ENCODE data around the gene SLC12A8.

Gene SLC12A8

GRCh38 chr3:125140818-125141595 lies 71.5 kb downstream of the SLC12A8 start:
- 53% methylated on average over 13 of the region's 19 CpGs for WGBS (ENCODE audit: insufficient coverage)
- Histone ChIP-seq H3K4me3 (ENCODE audit: control insufficient read depth in 1 of 7, extremely low read depth in 1 of 7, insufficient read depth in 4 of 7, low read depth in 2 of 7, low read length in 6 of 7) (peak overlapping the region in 5 of 7 experiments; percentile 17 to 72 (median 60)), H3K27ac (ENCODE audit: insufficient read depth in 1 of 2, low read depth in 1 of 2, low read length in 2 of 2, poor library complexity in 1 of 2, severe bottlenecking in 2 of 2) (no peak overlapping the region)

GRCh38 chr3:125140011-125140817 lies 72.3 kb downstream of the SLC12A8 start:
- no peaks in the 10 kb centered on the region for H3K9me3 ChIP-seq (ENCODE audit: control extremely low read depth in 1 of 5, control insufficient read depth in 4 of 5, insufficient read depth in 2 of 5, low read depth in 1 of 5, low read length in 4 of 5)
- H3K27me3 ChIP-seq (replicated peaks in 2 of 5; ENCODE audit: control insufficient read depth in 4 of 5, insufficient read depth in 5 of 5, low read length in 4 of 5) = no peaks in the 10 kb centered on the region
- H3K27ac ChIP-seq (ENCODE audit: insufficient read depth in 1 of 2, low read depth in 1 of 2, low read length in 2 of 2, poor library complexity in 1 of 2, severe bottlenecking in 2 of 2) = no peak overlapping the region
- H3K4me3 ChIP-seq (ENCODE audit: control insufficient read depth in 1 of 7, extremely low read depth in 1 of 7, insufficient read depth in 4 of 7, low read depth in 2 of 7, low read length in 6 of 7) = no peak overlapping the region
- H3K36me3 ChIP-seq (ENCODE audit: control insufficient read depth in 4 of 4, insufficient read depth in 4 of 4, low read length in 3 of 4) = no peaks in the 10 kb centered on the region
- no peak for DNase-seq
- peaks cover 0 to 27% (median 20%) of the 10 kb centered on the region in 4 experiments for H3K4me1 ChIP-seq (ENCODE audit: control extremely low read depth in 1 of 4, control insufficient read depth in 4 of 4, insufficient read depth in 4 of 4, low read length in 3 of 4)
- ChIA-PET POLR2A (interaction anchor here (0.6 kb wide), 1 partner anchor 222 kb away, joined by 9 read pairs; no protein-coding TSS in a partner anchor), CTCF (interaction anchor here (0.8 to 1.4 kb wide), 3 partner anchors 10 to 237 kb away, joined by 3 to 5 read pairs (median 3); no protein-coding TSS in a partner anchor)
- 96% methylated on average over 12 of the region's 12 CpGs for WGBS (ENCODE audit: insufficient coverage)

More at GRCh38 chr3:125140818-125141595, 71.5 kb downstream of the SLC12A8 start:
- H3K9me3 ChIP-seq (ENCODE audit: control extremely low read depth in 1 of 5, control insufficient read depth in 4 of 5, insufficient read depth in 2 of 5, low read depth in 1 of 5, low read length in 4 of 5) = no peaks in the 10 kb centered on the region
- peaks cover 0 to 30% (median 20%) of the 10 kb centered on the region in 4 experiments for H3K4me1 ChIP-seq (ENCODE audit: control extremely low read depth in 1 of 4, control insufficient read depth in 4 of 4, insufficient read depth in 4 of 4, low read length in 3 of 4)
- DNase-seq = no peak
- H3K36me3 ChIP-seq (ENCODE audit: control insufficient read depth in 4 of 4, insufficient read depth in 4 of 4, low read length in 3 of 4) = no peaks in the 10 kb centered on the region
- H3K27me3 ChIP-seq (replicated peaks in 2 of 5; ENCODE audit: control insufficient read depth in 4 of 5, insufficient read depth in 5 of 5, low read length in 4 of 5) = no peaks in the 10 kb centered on the region
- POLR2A ChIA-PET = interaction anchor here (0.6 kb wide), 1 partner anchor 216 kb away, joined by 3 read pairs; no protein-coding TSS in a partner anchor
- CTCF ChIA-PET = interaction anchor here (0.8 to 1.4 kb wide), 3 partner anchors 11 to 238 kb away, joined by 3 to 5 read pairs (median 3); no protein-coding TSS in a partner anchor

- Histone ChIP-seq H3K9me3 (ENCODE audit: control extremely low read depth in 1 of 5, control insufficient read depth in 4 of 5, insufficient read depth in 2 of 5, low read depth in 1 of 5, low read length in 4 of 5) (no peaks in the 10 kb centered on the region), H3K36me3 (ENCODE audit: control insufficient read depth in 4 of 4, insufficient read depth in 4 of 4, low read length in 3 of 4) (no peaks in the 10 kb centered on the region), H3K4me3 (ENCODE audit: control insufficient read depth in 1 of 7, extremely low read depth in 1 of 7, insufficient read depth in 4 of 7, low read depth in 2 of 7, low read length in 6 of 7) (no peak overlapping the region), H3K27me3 (replicated peaks in 2 of 5; ENCODE audit: control insufficient read depth in 4 of 5, insufficient read depth in 5 of 5, low read length in 4 of 5) (no peaks in the 10 kb centered on the region), H3K4me1 (ENCODE audit: control extremely low read depth in 1 of 4, control insufficient read depth in 4 of 4, insufficient read depth in 4 of 4, low read length in 3 of 4) (peaks cover 0 to 27% (median 19%) of the 10 kb centered on the region in 4 experiments), H3K27ac (ENCODE audit: insufficient read depth in 1 of 2, low read depth in 1 of 2, low read length in 2 of 2, poor library complexity in 1 of 2, severe bottlenecking in 2 of 2) (no peak overlapping the region)
- WGBS (ENCODE audit: insufficient coverage) = 100% methylated on average over 2 of the region's 4 CpGs
- POLR2A ChIA-PET = no interaction called here
- DNase-seq = no peak
- CTCF ChIA-PET = no interaction called here
Observed at GRCh38 chr3:125139386-125139785, 73.2 kb downstream of the SLC12A8 start.

GRCh38 chr3:125137358-125138033 lies 75.1 kb downstream of the SLC12A8 start:
- H3K9me3 ChIP-seq (ENCODE audit: control extremely low read depth in 1 of 5, control insufficient read depth in 4 of 5, insufficient read depth in 2 of 5, low read depth in 1 of 5, low read length in 4 of 5) = no peaks in the 10 kb centered on the region
- POLR2A ChIA-PET = no interaction called here
- CTCF ChIA-PET = no interaction called here
- no peaks in the 10 kb centered on the region for H3K27me3 ChIP-seq (replicated peaks in 2 of 5; ENCODE audit: control insufficient read depth in 4 of 5, insufficient read depth in 5 of 5, low read length in 4 of 5)
- WGBS (ENCODE audit: insufficient coverage) = 87% methylated on average over 17 of the region's 17 CpGs
- no peaks in the 10 kb centered on the region for H3K36me3 ChIP-seq (ENCODE audit: control insufficient read depth in 4 of 4, insufficient read depth in 4 of 4, low read length in 3 of 4)
- no peak overlapping the region for H3K27ac ChIP-seq (ENCODE audit: insufficient read depth in 1 of 2, low read depth in 1 of 2, low read length in 2 of 2, poor library complexity in 1 of 2, severe bottlenecking in 2 of 2)
- no peak for DNase-seq
- H3K4me3 ChIP-seq (ENCODE audit: control insufficient read depth in 1 of 7, extremely low read depth in 1 of 7, insufficient read depth in 4 of 7, low read depth in 2 of 7, low read length in 6 of 7) = no peak overlapping the region
- peaks cover 0 to 28% (median 19%) of the 10 kb centered on the region in 4 experiments for H3K4me1 ChIP-seq (ENCODE audit: control extremely low read depth in 1 of 4, control insufficient read depth in 4 of 4, insufficient read depth in 4 of 4, low read length in 3 of 4)

- H3K27me3 ChIP-seq (replicated peaks in 2 of 5; ENCODE audit: control insufficient read depth in 4 of 5, insufficient read depth in 5 of 5, low read length in 4 of 5) = no peaks in the 10 kb centered on the region
- ChIA-PET POLR2A (no interaction called here), CTCF (no interaction called here)
- H3K4me1 ChIP-seq (ENCODE audit: control extremely low read depth in 1 of 4, control insufficient read depth in 4 of 4, insufficient read depth in 4 of 4, low read length in 3 of 4) = peaks cover 0 to 27% (median 14%) of the 10 kb centered on the region in 4 experiments
- no peak overlapping the region for H3K4me3 ChIP-seq (ENCODE audit: control insufficient read depth in 1 of 7, extremely low read depth in 1 of 7, insufficient read depth in 4 of 7, low read depth in 2 of 7, low read length in 6 of 7)
- no peaks in the 10 kb centered on the region for H3K36me3 ChIP-seq (ENCODE audit: control insufficient read depth in 4 of 4, insufficient read depth in 4 of 4, low read length in 3 of 4)
- no peak overlapping the region for H3K27ac ChIP-seq (ENCODE audit: insufficient read depth in 1 of 2, low read depth in 1 of 2, low read length in 2 of 2, poor library complexity in 1 of 2, severe bottlenecking in 2 of 2)
- no peaks in the 10 kb centered on the region for H3K9me3 ChIP-seq (ENCODE audit: control extremely low read depth in 1 of 5, control insufficient read depth in 4 of 5, insufficient read depth in 2 of 5, low read depth in 1 of 5, low read length in 4 of 5)
- WGBS (ENCODE audit: insufficient coverage) = 95% methylated on average over 4 of the region's 7 CpGs
- DNase-seq = no peak
Observed at GRCh38 chr3:125136966-125137357, 75.6 kb downstream of the SLC12A8 start.

GRCh38 chr3:125136515-125136914 lies 76.0 kb downstream of the SLC12A8 start:
- Histone ChIP-seq H3K4me1 (ENCODE audit: control extremely low read depth in 1 of 4, control insufficient read depth in 4 of 4, insufficient read depth in 4 of 4, low read length in 3 of 4) (peaks cover 0 to 27% (median 10%) of the 10 kb centered on the region in 4 experiments), H3K27ac (ENCODE audit: insufficient read depth in 1 of 2, low read depth in 1 of 2, low read length in 2 of 2, poor library complexity in 1 of 2, severe bottlenecking in 2 of 2) (no peak overlapping the region), H3K27me3 (replicated peaks in 2 of 5; ENCODE audit: control insufficient read depth in 4 of 5, insufficient read depth in 5 of 5, low read length in 4 of 5) (no peaks in the 10 kb centered on the region), H3K9me3 (ENCODE audit: control extremely low read depth in 1 of 5, control insufficient read depth in 4 of 5, insufficient read depth in 2 of 5, low read depth in 1 of 5, low read length in 4 of 5) (no peaks in the 10 kb centered on the region), H3K36me3 (ENCODE audit: control insufficient read depth in 4 of 4, insufficient read depth in 4 of 4, low read length in 3 of 4) (no peaks in the 10 kb centered on the region), H3K4me3 (ENCODE audit: control insufficient read depth in 1 of 7, extremely low read depth in 1 of 7, insufficient read depth in 4 of 7, low read depth in 2 of 7, low read length in 6 of 7) (no peak overlapping the region)
- ChIA-PET CTCF (no interaction called here), POLR2A (no interaction called here)
- DNase-seq = no peak
- 79% methylated on average over 4 of the region's 4 CpGs for WGBS (ENCODE audit: insufficient coverage)
